Osteoblast (primary cell): ENCODE data around the gene FBXL3. TPM values are rescaled to one million over a fixed set of nuclear protein-coding genes. Genes with fewer than 3 reads are reported as not detected.

ENCODE experiments used
- DNase-seq: peaks from one replicate; pipeline ENCODE4 v3.0.0; 2011; ENCODE audit warnings: low spot score, mixed read lengths; ENCODE audit not compliant: insufficient read length; ENCODE audit errors: missing footprints
- H2AFZ ChIP-seq: 2 replicates; pipeline ENCODE4 v1.6.0; 2011; ENCODE audit warnings: mild to moderate bottlenecking, low read length
- H3K27ac ChIP-seq: 2 replicates; pipeline ENCODE4 v1.5.1; 2011; ENCODE audit warnings: mild to moderate bottlenecking, low read depth, low read length, moderate library complexity
- H3K27me3 ChIP-seq: 2 replicates; pipeline ENCODE4 v1.6.0; 2012; ENCODE audit warnings: mild to moderate bottlenecking, control low read depth, inconsistent platforms, low read length, moderate library complexity; ENCODE audit not compliant: insufficient read depth
- H3K36me3 ChIP-seq: 2 replicates; pipeline ENCODE4 v1.5.1; 2011; ENCODE audit warnings: mild to moderate bottlenecking, low read length, control low read depth, moderate library complexity; ENCODE audit not compliant: insufficient read depth
- H3K4me1 ChIP-seq: 2 replicates; pipeline ENCODE4 v1.5.1; 2011; ENCODE audit warnings: mild to moderate bottlenecking, low read length, control low read depth, moderate library complexity; ENCODE audit not compliant: insufficient read depth
- H3K4me2 ChIP-seq: 2 replicates; pipeline ENCODE4 v1.6.0; 2011; ENCODE audit warnings: mild to moderate bottlenecking, low read length; ENCODE audit not compliant: insufficient read depth
- H3K4me3 ChIP-seq: fragments of 200-600 bp; sonication (generic); 3 replicates; pipeline ENCODE4 v1.5.1; 2012; ENCODE audit warnings: mild to moderate bottlenecking, low read length, inconsistent platforms; ENCODE audit not compliant: insufficient read depth
- H3K79me2 ChIP-seq: 2 replicates; pipeline ENCODE4 v1.6.0; 2012; ENCODE audit warnings: mild to moderate bottlenecking, low read length, control low read depth, inconsistent platforms; ENCODE audit not compliant: insufficient read depth
- H3K9me3 ChIP-seq: 2 replicates; pipeline ENCODE4 v1.5.1; 2011; ENCODE audit warnings: low read depth, low read length, control low read depth
- H4K20me1 ChIP-seq: 2 replicates; pipeline ENCODE4 v1.6.0; 2012; ENCODE audit warnings: mild to moderate bottlenecking, low read length, control low read depth; ENCODE audit not compliant: insufficient read depth
- CTCF ChIP-seq: IDR thresholded peaks from 2 replicates; pipeline ENCODE4 v1.5.1; 2011; ENCODE audit warnings: mild to moderate bottlenecking, low read depth, low read length, moderate library complexity; ENCODE audit errors: extremely low read depth
- total RNA-seq: library from RNA; depleted of rRNA; stranded (reverse); fragments of >200 nt; gene quantifications from 2 replicates; pipeline ENCODE4 v1.2.3, GENCODE V29; 2012

Gene FBXL3
- total RNA-seq, 1 donor = 76.0 TPM

DNA sequence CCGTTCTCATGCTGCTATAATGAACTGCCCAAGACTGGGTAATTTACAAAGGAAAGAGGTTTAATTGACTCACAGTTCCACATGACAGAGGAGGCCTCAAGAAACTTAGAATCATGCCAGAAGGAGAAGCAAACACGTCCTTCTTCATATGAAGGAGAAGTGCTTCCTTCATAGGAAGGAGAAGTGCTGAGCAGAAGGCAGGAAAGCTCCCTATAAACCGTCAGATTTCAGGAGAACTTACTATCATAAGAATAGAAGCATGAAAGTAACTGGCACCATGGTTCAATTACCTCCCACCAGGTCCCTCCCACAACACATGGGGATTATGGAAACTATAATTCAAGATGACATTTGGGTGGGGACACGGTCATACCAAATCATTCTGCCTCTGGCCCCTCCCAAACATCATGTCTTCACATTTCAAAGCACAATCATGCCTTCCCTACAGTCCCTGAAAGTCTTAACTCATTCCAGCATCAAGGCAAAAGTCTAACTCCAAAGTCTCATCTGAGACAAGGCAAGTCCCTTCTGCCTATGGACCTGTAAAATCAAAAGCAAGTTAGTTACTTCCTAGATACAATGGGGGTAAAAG, 68.0 kb downstream of the FBXL3 start:
- no peaks in the 10 kb centered on the region for H3K4me1 ChIP-seq
- no peak overlapping the region for H3K27ac ChIP-seq
- no peaks in the 10 kb centered on the region for H3K36me3 ChIP-seq
- no peaks in the 10 kb centered on the region for H3K27me3 ChIP-seq
- no peak overlapping the region for H2AFZ ChIP-seq
- no peak for TF ChIP-seq CTCF
- DNase-seq = no peak
- no peak overlapping the region for H3K4me2 ChIP-seq
- H3K9me3 ChIP-seq = no peaks in the 10 kb centered on the region
- H3K79me2 ChIP-seq = no peaks in the 10 kb centered on the region
- no peaks in the 10 kb centered on the region for H4K20me1 ChIP-seq
- no peak overlapping the region for H3K4me3 ChIP-seq

DNA sequence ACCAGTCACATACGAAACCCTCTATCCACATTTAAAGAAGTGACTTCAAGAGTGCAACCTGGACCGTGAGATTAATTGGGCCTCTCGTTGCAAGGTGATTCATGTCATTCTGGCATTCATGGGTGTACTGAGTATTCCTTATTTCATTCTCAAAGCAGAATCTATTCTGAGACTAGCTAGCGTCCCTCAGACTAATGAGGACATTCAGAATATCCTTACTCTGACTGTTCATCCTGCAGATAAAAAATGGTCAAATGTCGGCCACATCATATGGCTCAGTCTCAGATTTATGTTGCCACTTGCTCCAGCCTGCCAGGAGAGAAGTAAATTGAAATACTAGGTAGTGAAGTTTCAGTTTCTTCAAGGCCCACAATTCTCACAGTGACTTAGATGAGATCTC, 71.3 kb downstream of the FBXL3 start:
- Histone ChIP-seq H3K4me2 (no peak overlapping the region), H3K36me3 (no peaks in the 10 kb centered on the region), H3K27ac (no peak overlapping the region), H3K79me2 (no peaks in the 10 kb centered on the region), H3K9me3 (no peaks in the 10 kb centered on the region), H4K20me1 (no peaks in the 10 kb centered on the region), H3K4me1 (no peaks in the 10 kb centered on the region), H3K4me3 (no peak overlapping the region), H2AFZ (no peak overlapping the region), H3K27me3 (peaks cover 3% of the 10 kb centered on the region)
- TF ChIP-seq CTCF = no peak
- DNase-seq = no peak

Other genes starting within 250 kb of the FBXL3 start
- 29.0 and 56.0 TPM in 2 replicates for gene KCTD12, start 140.8 kb downstream of the FBXL3 start, total RNA-seq
- not detected in 2 replicates for gene ACOD1, start 78.6 kb downstream of the FBXL3 start, total RNA-seq
- gene CLN5, start 35.1 kb downstream of the FBXL3 start, total RNA-seq = 42.0 and 45.1 TPM in 2 replicates